Left ventricle myocardium inferior (tissue), 1 donor: Measurements from ENCODE around the gene ATP11A. TPM values are rescaled to one million over a fixed set of nuclear protein-coding genes. Genes with fewer than 3 reads are reported as not detected.

ENCODE experiments used
- DNase-seq: peaks from one replicate; pipeline ENCODE4 v3.0.0-alpha.2; 2020
- H3K27ac ChIP-seq: fragments of 200-600 bp; replicated peaks from 2 replicates; pipeline ENCODE4 v1.8.0; 2021
- H3K27me3 ChIP-seq: fragments of 200-600 bp; 2 replicates; pipeline ENCODE4 v1.8.0; 2021; ENCODE audit warnings: low read depth
- H3K36me3 ChIP-seq: fragments of 200-600 bp; 2 replicates; pipeline ENCODE4 v1.8.0; 2021
- H3K4me1 ChIP-seq: fragments of 200-600 bp; 2 replicates; pipeline ENCODE4 v1.8.0; 2021
- H3K4me3 ChIP-seq: fragments of 200-600 bp; 2 replicates; pipeline ENCODE4 v1.8.0; 2021; ENCODE audit warnings: mild to moderate bottlenecking, moderate library complexity
- H3K9me3 ChIP-seq: fragments of 200-600 bp; replicated peaks from 2 replicates; pipeline ENCODE4 v1.8.0; 2021
- CTCF ChIP-seq: fragments of 200-600 bp; IDR thresholded peaks from 2 replicates; pipeline ENCODE4 v1.8.0; 2021; ENCODE audit warnings: antibody characterized with exemption, mild to moderate bottlenecking, borderline replicate concordance
- intact Hi-C: fragments of 100-400 bp; cut with micrococcal nuclease; formaldehyde crosslinking; loops from one replicate; pipeline ENCODE4 v1.11.0; 2022
- total RNA-seq: library from RNA; stranded (reverse); fragmentation: NEBNext Ultra II Directional; extraction: Animal tissue kit (Norgen Biotek cat#: 25700); gene quantifications from one replicate; pipeline ENCODE4 v1.2.1, GENCODE V29; 2021
- donor health status: DM: no; HTN: yes; CAD: no; lungs with severe emphysema.

ATP11A gene
- total RNA-seq, 1 donor from 2014 or later: 106 TPM

- TF ChIP-seq CTCF: no peak
- intact Hi-C loops: no loop called here
- no peak for DNase-seq
- peaks cover 31% of the 10 kb centered on the region for H3K27me3 ChIP-seq
- no peaks in the 10 kb centered on the region for H3K9me3 ChIP-seq
- no peak overlapping the region for H3K4me3 ChIP-seq
- peaks cover 25% of the 10 kb centered on the region for H3K4me1 ChIP-seq
- no peaks in the 10 kb centered on the region for H3K36me3 ChIP-seq
- H3K27ac ChIP-seq: no peak overlapping the region
These were observed 243.8 kb downstream of the ATP11A start for GRCh38 chr13:112933649-112934048.

GRCh38 chr13:112934078-112934477, 244.2 kb downstream of the ATP11A start:
- Histone ChIP-seq H3K27me3 (peaks cover 31% of the 10 kb centered on the region), H3K36me3 (no peaks in the 10 kb centered on the region), H3K27ac (no peak overlapping the region), H3K9me3 (no peaks in the 10 kb centered on the region), H3K4me1 (peaks cover 21% of the 10 kb centered on the region), H3K4me3 (no peak overlapping the region)
- intact Hi-C loops: no loop called here
- no peak for DNase-seq
- TF ChIP-seq CTCF: no peak

Other genes starting within 250 kb of the ATP11A start
- gene TUBGCP3, start 101.9 kb upstream of the ATP11A start, total RNA-seq: 16.7 TPM